22Rv1 (cell line): Measurements from ENCODE around the gene IL4R.

Source experiments
- H3K27ac ChIP-seq: fragments of 450-650 bp; 2 replicates; pipeline ENCODE4 v1.5.1; 2017
- CTCF ChIP-seq: fragments of 450-650 bp; IDR thresholded peaks from 2 replicates; pipeline ENCODE4 v1.5.1; 2017; ENCODE audit warnings: mild to moderate bottlenecking
- ZFX ChIP-seq: fragments of 450-650 bp; IDR thresholded peaks from 2 replicates; pipeline ENCODE4 v1.6.1; 2017; ENCODE audit warnings: antibody characterized with exemption, borderline replicate concordance

IL4R gene

DNA sequence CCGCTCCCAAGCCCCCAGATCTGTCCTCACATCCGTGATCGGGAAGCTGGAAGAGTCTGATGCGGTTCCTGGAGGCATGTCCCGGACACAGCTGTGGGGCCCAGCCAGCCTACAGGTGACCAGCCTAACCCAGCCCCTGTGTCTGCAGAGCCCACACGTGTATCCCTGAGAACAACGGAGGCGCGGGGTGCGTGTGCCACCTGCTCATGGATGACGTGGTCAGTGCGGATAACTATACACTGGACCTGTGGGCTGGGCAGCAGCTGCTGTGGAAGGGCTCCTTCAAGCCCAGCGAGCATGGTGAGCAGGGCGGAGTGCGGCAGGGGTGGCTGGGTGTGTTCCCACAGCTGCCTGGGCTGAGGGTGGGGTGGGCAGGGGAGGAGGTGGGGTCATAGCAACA is 30.9 kb downstream of the IL4R start:
- TF ChIP-seq ZFX (no peak), CTCF (no peak)
- no peak overlapping the region for H3K27ac ChIP-seq

DNA sequence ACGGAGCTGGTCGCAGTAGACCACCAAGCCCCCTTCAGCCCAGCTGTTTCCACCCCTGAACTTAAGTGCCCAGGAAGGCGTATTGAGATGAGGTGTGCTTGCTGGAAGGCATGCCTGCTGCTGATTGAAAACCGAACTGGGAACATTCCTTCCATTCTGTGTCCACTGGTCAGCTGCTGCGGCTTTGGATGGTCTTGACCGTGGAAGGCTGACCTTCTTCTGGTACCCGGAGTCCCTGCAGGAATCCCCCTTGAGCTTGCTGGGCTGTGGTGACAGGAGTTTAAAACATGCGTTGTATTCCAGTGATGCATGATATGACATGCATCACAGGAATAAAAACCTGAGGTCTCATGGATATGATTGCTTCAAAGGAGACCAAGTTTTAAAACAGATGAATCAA is 31.4 kb downstream of the IL4R start:
- no peak overlapping the region for H3K27ac ChIP-seq
- TF ChIP-seq ZFX = no peak
- TF ChIP-seq CTCF = no peak

GRCh38 chr16:27346819-27347218 is 33.0 kb downstream of the IL4R start:
- TF ChIP-seq CTCF = no peak
- TF ChIP-seq ZFX = no peak
- no peak overlapping the region for H3K27ac ChIP-seq

DNA sequence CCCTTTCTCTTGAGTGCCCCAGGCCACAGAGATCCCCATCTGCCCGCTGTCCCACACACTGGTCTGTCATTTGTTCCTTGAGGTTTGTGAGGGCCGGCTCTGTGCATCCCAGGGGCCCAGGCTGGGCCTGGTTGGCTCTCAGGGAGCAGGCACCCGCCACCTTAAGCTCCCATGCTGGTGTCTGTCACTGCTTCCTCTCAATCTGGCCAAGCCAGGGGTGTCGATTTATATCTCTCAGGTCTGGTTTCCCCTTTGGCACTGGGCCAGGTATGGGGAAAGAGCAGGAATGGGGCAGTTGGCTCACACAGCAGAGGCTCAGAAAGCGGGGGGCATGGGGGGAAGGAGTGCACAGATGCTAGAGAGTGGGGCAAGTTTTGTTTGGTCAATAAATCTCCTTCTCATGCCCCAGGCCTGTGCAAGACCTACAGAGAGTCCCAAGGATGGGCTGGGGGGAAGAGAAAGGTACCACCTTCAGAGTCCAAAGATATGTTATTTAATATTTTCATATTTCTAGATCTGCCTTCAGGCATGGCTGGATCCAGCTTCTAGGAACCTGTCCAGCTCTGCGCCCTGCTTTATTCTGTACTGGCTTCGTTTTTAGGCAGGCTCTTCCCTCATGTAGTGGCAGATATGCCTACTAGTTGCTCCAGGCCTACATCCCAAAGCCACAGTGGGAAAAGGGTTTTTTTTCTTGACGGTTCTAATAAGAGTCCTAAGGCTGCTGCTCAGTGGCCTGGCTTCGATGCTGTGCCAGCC is 34.3 kb downstream of the IL4R start:
- H3K27ac ChIP-seq = no peak overlapping the region
- TF ChIP-seq ZFX (no peak), CTCF (no peak)

DNA sequence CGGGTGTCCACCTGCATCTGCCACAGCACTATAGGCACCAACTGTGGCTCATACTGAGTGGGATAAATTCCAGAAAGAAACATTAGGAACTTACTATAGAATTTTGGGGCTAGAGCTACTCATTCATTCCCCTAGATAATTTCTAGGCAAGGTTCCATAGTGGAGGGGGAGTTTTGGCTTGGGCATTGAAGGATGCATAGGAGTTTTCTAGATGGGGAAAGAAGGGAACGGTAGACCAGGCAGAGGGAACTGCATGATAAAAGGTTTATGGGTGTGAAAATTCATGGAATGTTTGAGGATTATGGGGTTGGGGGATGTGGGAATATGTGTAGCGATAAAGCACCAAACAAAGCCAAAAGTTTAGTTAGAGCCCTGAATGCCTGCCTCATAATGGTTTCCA is 35.5 kb downstream of the IL4R start:
- no peak overlapping the region for H3K27ac ChIP-seq
- no peak for TF ChIP-seq CTCF
- no peak for TF ChIP-seq ZFX

GRCh38 chr16:27350006-27350405 is 36.2 kb downstream of the IL4R start:
- TF ChIP-seq ZFX (no peak), CTCF (no peak)
- no peak overlapping the region for H3K27ac ChIP-seq

GRCh38 chr16:27351989-27352388 is 38.2 kb downstream of the IL4R start:
- no peak overlapping the region for H3K27ac ChIP-seq
- TF ChIP-seq ZFX = no peak
- no peak for TF ChIP-seq CTCF
